Peyer's patch (tissue), 4 donors: ENCODE data around the gene DDX4. TPM values are rescaled to one million over a fixed set of nuclear protein-coding genes. Genes with fewer than 3 reads are reported as not detected.

Source experiments
- DNase-seq, 3 donors: peaks; one replicate each; pipeline ENCODE4 v3.0.0-alpha.2; 2017 to 2019
- H3K27ac ChIP-seq, 4 donors: fragments of 200-600 bp; sonication (generic); one replicate each; pipeline ENCODE4 v1.5.1; 2016 to 2019
- H3K27me3 ChIP-seq, 2 donors: fragments of 200-600 bp; sonication (generic); one replicate each; pipeline ENCODE4 v1.5.1; 2019
- H3K36me3 ChIP-seq, 3 donors: fragments of 200-600 bp; sonication (generic); one replicate each; pipeline ENCODE4 v1.5.1; 2016 to 2019
- H3K4me1 ChIP-seq, 4 donors: fragments of 200-600 bp; sonication (generic); one replicate each; pipeline ENCODE4 v1.5.1; 2016 to 2019
- H3K4me3 ChIP-seq, 4 donors: fragments of 200-600 bp; sonication (generic); 1 replicate in 3 of 4; 2 replicates in 1 of 4; pipeline ENCODE4 v1.5.1; 2016 to 2019; ENCODE audit warnings: mild to moderate bottlenecking in 1 of 4
- H3K9me3 ChIP-seq, 4 donors: fragments of 200-600 bp; sonication (generic); one replicate each; pipeline ENCODE4 v1.5.1; 2016 to 2019; ENCODE audit warnings: mild to moderate bottlenecking in 1 of 4
- CTCF ChIP-seq, 6 experiments: fragments of 450-650 bp in 4 of 6; fragments of 200-600 bp in 2 of 6; sonication (generic) in 1 of 6; IDR thresholded peaks; one replicate each; pipeline ENCODE4 v1.5.1; 2017 to 2019; ENCODE audit warnings: antibody characterized with exemption in 6 of 6, mild to moderate bottlenecking in 3 of 6, moderate library complexity in 1 of 6
- POLR2A ChIP-seq, 2 donors: fragments of 450-650 bp; IDR thresholded peaks; one replicate each; pipeline ENCODE4 v1.5.1; 2017; ENCODE audit warnings: antibody characterized with exemption in 2 of 2, mild to moderate bottlenecking in 2 of 2, moderate library complexity in 2 of 2
- total RNA-seq, 4 donors: library from RNA; depleted of rRNA; stranded (reverse); fragments of >200 nt; gene quantifications; one replicate each; pipeline ENCODE4 v1.1.0, GENCODE V29; 2016

DDX4 gene
- total RNA-seq, 4 donors from 2014 or later: not detected

GRCh38 chr5:55850839-55851674 is 113.2 kb downstream of the DDX4 start, which contains the start of gene IL31RA:
Gene IL31RA, plus strand, starts transcription at chr5:55851357. Its CDS starts 214 bp downstream, at chr5:55851571.
- Histone ChIP-seq H3K27ac (no peak within 1 kb of the TSS), H3K9me3 (no peaks in the 10 kb centered on the region), H3K4me3 (no peak within 1 kb of the TSS), H3K4me1 (no peaks in the 10 kb centered on the region), H3K27me3 (no peaks in the 10 kb centered on the region), H3K36me3 (no peaks in the 10 kb centered on the region)
- no peak for DNase-seq
- TF ChIP-seq CTCF (IDR thresholded peaks at IDR 0.05): no peak
- TF ChIP-seq POLR2A (IDR thresholded peaks at IDR 0.05): no peak

- Histone ChIP-seq H3K4me1 (no peaks in the 10 kb centered on the region), H3K9me3 (no peaks in the 10 kb centered on the region), H3K36me3 (no peaks in the 10 kb centered on the region), H3K27me3 (no peaks in the 10 kb centered on the region), H3K27ac (no peak overlapping the region), H3K4me3 (no peak overlapping the region)
- no peak for TF ChIP-seq POLR2A (IDR thresholded peaks at IDR 0.05)
- no peak for TF ChIP-seq CTCF (IDR thresholded peaks at IDR 0.05)
- no peak for DNase-seq
These were observed 113.8 kb downstream of the DDX4 start for GRCh38 chr5:55851675-55851979.

- no peak for TF ChIP-seq CTCF (IDR thresholded peaks at IDR 0.05)
- no peak for TF ChIP-seq POLR2A (IDR thresholded peaks at IDR 0.05)
- H3K27me3 ChIP-seq: no peaks in the 10 kb centered on the region
- DNase-seq: no peak
These were observed 114.6 kb downstream of the DDX4 start for GRCh38 chr5:55852503-55852902.

GRCh38 chr5:55853041-55853670 is 115.3 kb downstream of the DDX4 start:
- Histone ChIP-seq H3K4me3 (no peak overlapping the region), H3K36me3 (no peaks in the 10 kb centered on the region), H3K27me3 (no peaks in the 10 kb centered on the region), H3K9me3 (no peaks in the 10 kb centered on the region), H3K4me1 (no peaks in the 10 kb centered on the region), H3K27ac (no peak overlapping the region)
- TF ChIP-seq CTCF (IDR thresholded peaks at IDR 0.05): no peak
- no peak for DNase-seq

More at GRCh38 chr5:55852503-55852902, 114.6 kb downstream of the DDX4 start:
- Histone ChIP-seq H3K27ac (no peak overlapping the region), H3K36me3 (no peaks in the 10 kb centered on the region), H3K9me3 (no peaks in the 10 kb centered on the region), H3K4me3 (no peak overlapping the region), H3K4me1 (no peaks in the 10 kb centered on the region)

- Histone ChIP-seq H3K27ac (no peak overlapping the region), H3K4me3 (no peak overlapping the region)
- TF ChIP-seq POLR2A (IDR thresholded peaks at IDR 0.05): no peak
These were observed 116.0 kb downstream of the DDX4 start for GRCh38 chr5:55853818-55854217.

GRCh38 chr5:55855509-55855908 is 117.6 kb downstream of the DDX4 start:
- TF ChIP-seq POLR2A (IDR thresholded peaks at IDR 0.05): no peak
- no peak for TF ChIP-seq CTCF (IDR thresholded peaks at IDR 0.05)
- no peak for DNase-seq
- H3K36me3 ChIP-seq: no peaks in the 10 kb centered on the region

More at GRCh38 chr5:55853818-55854217, 116.0 kb downstream of the DDX4 start:
- H3K36me3 ChIP-seq: no peaks in the 10 kb centered on the region
- H3K27me3 ChIP-seq: no peaks in the 10 kb centered on the region
- DNase-seq: no peak
- no peaks in the 10 kb centered on the region for H3K4me1 ChIP-seq
- H3K9me3 ChIP-seq: no peaks in the 10 kb centered on the region

More at GRCh38 chr5:55855509-55855908, 117.6 kb downstream of the DDX4 start:
- Histone ChIP-seq H3K27me3 (no peaks in the 10 kb centered on the region), H3K27ac (no peak overlapping the region), H3K4me1 (no peaks in the 10 kb centered on the region), H3K9me3 (no peaks in the 10 kb centered on the region), H3K4me3 (no peak overlapping the region)
